Activated CD4-positive, alpha-beta T cell treated with anti-CD3 and anti-CD28 coated beads for 1 hour (primary cell): ENCODE measurements around the gene HDAC1.
"Not testable (repeated sequence)": the region's sequence is repeated elsewhere in the genome, so short reads cannot be mapped to it uniquely, and the experiment has no call there.

Source experiments
- DNase-seq: peaks from one replicate; pipeline ENCODE4 v3.0.0-alpha.2; 2020

The HDAC1 gene

GRCh38 chr1:32274646-32275340, 17.1 kb upstream of the HDAC1 start:
- DNase-seq, result no peak

GRCh38 chr1:32275424-32275823, 16.5 kb upstream of the HDAC1 start:
- no peak for DNase-seq

GRCh38 chr1:32276032-32276782, 15.7 kb upstream of the HDAC1 start:
- no peak for DNase-seq

GRCh38 chr1:32284777-32285176, 7.1 kb upstream of the HDAC1 start:
- DNase-seq, result not testable (repeated sequence)

GRCh38 chr1:32285658-32286057, 6.2 kb upstream of the HDAC1 start:
- DNase-seq, result no peak

GRCh38 chr1:32286763-32287162, 5.1 kb upstream of the HDAC1 start:
- DNase-seq, result no peak

GRCh38 chr1:32289256-32289655, 2.6 kb upstream of the HDAC1 start:
- no peak for DNase-seq

GRCh38 chr1:32291145-32291707, 657 bp upstream of the HDAC1 start:
- no peak for DNase-seq

GRCh38 chr1:32298211-32298610, 6.3 kb downstream of the HDAC1 start:
- DNase-seq, result not testable (repeated sequence)

GRCh38 chr1:32299327-32299726, 7.4 kb downstream of the HDAC1 start:
- DNase-seq, result no peak

- DNase-seq, result no peak
Observed at GRCh38 chr1:32303358-32303757, 11.5 kb downstream of the HDAC1 start.

GRCh38 chr1:32303997-32304622, 12.2 kb downstream of the HDAC1 start:
- DNase-seq, result no peak

- DNase-seq, result no peak
Observed at GRCh38 chr1:32305310-32305709, 13.4 kb downstream of the HDAC1 start.

- no peak for DNase-seq
Observed at GRCh38 chr1:32307324-32307723, 15.4 kb downstream of the HDAC1 start.

- no peak for DNase-seq
Observed at GRCh38 chr1:32309960-32310359, 18.1 kb downstream of the HDAC1 start.

GRCh38 chr1:32311709-32312393, 20.0 kb downstream of the HDAC1 start:
- no peak for DNase-seq

- no peak for DNase-seq
Observed at GRCh38 chr1:32316903-32317277, 25.0 kb downstream of the HDAC1 start.

- no peak for DNase-seq
Observed at GRCh38 chr1:32318127-32318869, 26.4 kb downstream of the HDAC1 start.

- DNase-seq, result no peak
Observed at GRCh38 chr1:32321712-32322291, 29.9 kb downstream of the HDAC1 start.

GRCh38 chr1:32327204-32327603, 35.3 kb downstream of the HDAC1 start:
- DNase-seq, result no peak

GRCh38 chr1:32329931-32330466, 38.1 kb downstream of the HDAC1 start:
- no peak for DNase-seq
